DND-41 (cell line): ENCODE results near the gene RHOH.

Source experiments
- ATAC-seq: fragments of 200-7000 bp; cut with Tn5 transposase; 3 replicates; pipeline ENCODE4 v1.9.1; 2021; ENCODE audit warnings: low read depth; ENCODE audit not compliant: insufficient read depth
- DNase-seq: peaks from one replicate; pipeline ENCODE4 v3.0.0-alpha.2; 2020
- H2AFZ ChIP-seq: 2 replicates; pipeline ENCODE4 v1.6.0; 2012; ENCODE audit warnings: low read depth, low read length
- H3K27ac ChIP-seq: 2 replicates; pipeline ENCODE4 v1.5.1; 2012; ENCODE audit warnings: low read length, inconsistent platforms
- H3K27me3 ChIP-seq: fragments of 200-600 bp; sonication (generic); 2 replicates; pipeline ENCODE4 v1.6.0; 2012; ENCODE audit warnings: low read length, mild to moderate bottlenecking, inconsistent platforms; ENCODE audit not compliant: insufficient read depth, poor library complexity
- H3K36me3 ChIP-seq: 2 replicates; pipeline ENCODE4 v1.5.1; 2012; ENCODE audit warnings: low read length, inconsistent platforms; ENCODE audit not compliant: insufficient read depth
- H3K4me1 ChIP-seq: 2 replicates; pipeline ENCODE4 v1.5.1; 2012; ENCODE audit warnings: mild to moderate bottlenecking, low read length; ENCODE audit not compliant: insufficient read depth
- H3K4me2 ChIP-seq: 2 replicates; pipeline ENCODE4 v1.6.0; 2012; ENCODE audit warnings: mild to moderate bottlenecking, moderate library complexity, low read length, inconsistent platforms; ENCODE audit not compliant: insufficient read depth
- H3K4me3 ChIP-seq, 2 experiments: fragments of 200-600 bp in 1 of 2; shearing (Covaris generic) in 1 of 2; 2 replicates each; pipeline ENCODE4 v1.5.1; 2012 to 2016; ENCODE audit warnings: inconsistent platforms in 2 of 2, low read length in 2 of 2, mild to moderate bottlenecking in 2 of 2, low read depth in 1 of 2, moderate library complexity in 1 of 2
- H3K79me2 ChIP-seq: 2 replicates; pipeline ENCODE4 v1.6.0; 2012; ENCODE audit warnings: low read length, inconsistent platforms; ENCODE audit not compliant: insufficient read depth
- H3K9ac ChIP-seq: 2 replicates; pipeline ENCODE4 v1.6.0; 2012; ENCODE audit warnings: low read depth, mild to moderate bottlenecking, inconsistent platforms, low read length, moderate library complexity
- H3K9me3 ChIP-seq: 2 replicates; pipeline ENCODE4 v1.5.1; 2012; ENCODE audit warnings: low read length, moderate library complexity, mild to moderate bottlenecking, inconsistent platforms; ENCODE audit not compliant: insufficient read depth, severe bottlenecking
- H4K20me1 ChIP-seq: 2 replicates; pipeline ENCODE4 v1.6.0; 2012; ENCODE audit warnings: low read length; ENCODE audit not compliant: insufficient read depth
- EZH2 ChIP-seq: IDR thresholded peaks from 3 replicates; pipeline ENCODE4 v1.6.1; 2012; ENCODE audit warnings: borderline replicate concordance, low read depth, mild to moderate bottlenecking, moderate library complexity, low read length, inconsistent platforms; ENCODE audit not compliant: severe bottlenecking
- TF ChIP-seq, protein P1 (sequence below): IDR thresholded peaks from 2 replicates; pipeline ENCODE4 v1.5.1; 2012; ENCODE audit warnings: borderline replicate concordance, low read length, moderate library complexity, mild to moderate bottlenecking; ENCODE audit not compliant: poor library complexity, severe bottlenecking; ENCODE audit errors: extremely low read depth

RHOH gene

DNA sequence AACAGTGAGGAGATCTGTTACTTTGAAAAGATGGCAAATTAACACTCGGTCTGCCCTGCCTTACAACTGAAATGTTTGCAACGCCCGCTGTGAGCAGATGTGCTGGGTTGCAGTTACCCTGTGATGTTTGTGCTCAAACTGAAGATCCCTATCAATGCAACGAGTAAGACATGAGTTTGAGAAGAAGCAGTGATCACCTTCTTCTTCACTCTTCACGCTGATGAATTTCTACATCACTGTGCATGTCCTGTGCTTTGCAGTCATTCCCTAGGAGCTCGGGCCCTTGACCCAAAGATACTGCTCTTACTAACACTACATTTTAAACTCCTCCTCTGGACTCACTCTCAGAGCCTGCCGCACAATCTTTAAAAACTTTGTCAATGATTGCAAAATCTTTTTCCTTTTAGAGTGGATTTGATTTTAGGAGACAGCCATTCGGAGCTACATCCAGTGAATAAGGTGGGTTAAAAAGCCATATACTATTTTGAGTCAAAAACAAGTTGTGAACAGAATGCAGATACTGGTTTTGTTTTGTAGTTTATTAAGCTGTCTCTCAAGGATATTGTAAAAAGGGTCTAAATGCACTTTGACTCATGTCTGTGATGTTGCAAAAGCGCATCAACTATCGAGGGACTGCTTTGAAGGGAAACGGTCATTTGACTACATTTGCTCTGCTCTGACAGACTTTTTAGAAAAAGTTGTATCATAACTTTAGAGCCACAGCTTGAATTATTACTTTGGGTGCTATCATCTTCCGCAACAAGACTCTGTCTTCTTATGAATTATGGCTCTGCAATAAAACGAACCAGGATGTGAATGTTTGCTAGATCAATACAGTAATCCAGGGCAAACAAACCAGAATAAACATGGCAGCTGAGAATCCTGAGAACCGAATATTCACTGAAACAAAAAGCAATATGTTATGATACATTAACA, 5.7 kb upstream of the RHOH start:
- DNase-seq, result peak; percentile 84

DNA sequence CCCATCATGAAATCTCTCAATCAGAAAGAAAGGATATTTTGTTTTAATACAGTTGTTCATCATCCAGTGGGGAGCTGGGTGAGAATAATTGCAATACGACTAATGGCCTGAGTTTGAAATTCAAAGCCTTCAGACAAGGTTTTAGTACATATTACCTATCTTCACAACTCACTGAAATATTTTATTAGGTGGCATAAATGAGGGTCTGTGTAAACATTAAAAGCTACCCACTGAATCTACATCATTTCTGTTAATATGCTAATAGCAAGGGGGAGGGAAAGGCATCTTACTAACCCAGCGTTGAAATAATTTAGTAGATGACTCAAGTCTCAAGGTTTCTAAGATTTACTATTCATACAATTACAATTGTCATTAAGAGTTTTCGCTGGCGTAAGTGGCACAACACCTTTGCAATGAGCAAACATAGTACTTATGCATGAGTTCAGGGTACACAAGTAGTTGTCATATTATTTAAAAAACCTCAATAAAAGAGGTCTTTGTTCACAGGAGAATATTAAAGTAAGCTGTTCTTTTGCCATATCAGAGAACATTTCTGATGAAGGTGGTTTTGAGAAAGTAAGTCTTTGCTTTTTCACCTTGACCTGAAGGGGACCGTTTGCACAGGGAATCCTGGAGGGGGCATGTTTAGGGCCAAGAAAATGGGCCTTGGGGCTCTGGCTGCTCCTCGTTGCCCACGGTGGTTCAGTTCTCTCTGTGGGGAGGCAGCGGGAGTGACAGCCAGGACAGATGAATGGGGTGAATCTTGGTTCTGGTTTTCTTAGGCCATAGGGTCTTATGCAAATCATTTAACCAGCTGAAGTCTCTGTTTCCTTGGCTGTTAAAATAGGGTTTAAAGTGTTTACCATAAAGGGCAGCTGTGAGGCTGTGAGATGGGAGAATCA, 4.5 kb upstream of the RHOH start:
- Histone ChIP-seq H2AFZ (no peak overlapping the region; the same call in 1 of the 2 replicates), H3K27ac (peak overlapping the region; percentile 98), H3K9me3 (no peaks in the 10 kb centered on the region), H3K9ac (peak overlapping the region; percentile 86), H3K4me2 (peak overlapping the region; percentile 74), H3K4me1 (peaks cover 78% of the 10 kb centered on the region), H3K27me3 (no peaks in the 10 kb centered on the region), H3K4me3 (peak overlapping the region; percentile 71 to 84; a peak in 3 of 4 replicates), H4K20me1 (no peaks in the 10 kb centered on the region), H3K79me2 (peaks cover 96% of the 10 kb centered on the region), H3K36me3 (peaks cover 3% of the 10 kb centered on the region; the same call in 1 of the 2 replicates)
- TF ChIP-seq, protein P1, sequence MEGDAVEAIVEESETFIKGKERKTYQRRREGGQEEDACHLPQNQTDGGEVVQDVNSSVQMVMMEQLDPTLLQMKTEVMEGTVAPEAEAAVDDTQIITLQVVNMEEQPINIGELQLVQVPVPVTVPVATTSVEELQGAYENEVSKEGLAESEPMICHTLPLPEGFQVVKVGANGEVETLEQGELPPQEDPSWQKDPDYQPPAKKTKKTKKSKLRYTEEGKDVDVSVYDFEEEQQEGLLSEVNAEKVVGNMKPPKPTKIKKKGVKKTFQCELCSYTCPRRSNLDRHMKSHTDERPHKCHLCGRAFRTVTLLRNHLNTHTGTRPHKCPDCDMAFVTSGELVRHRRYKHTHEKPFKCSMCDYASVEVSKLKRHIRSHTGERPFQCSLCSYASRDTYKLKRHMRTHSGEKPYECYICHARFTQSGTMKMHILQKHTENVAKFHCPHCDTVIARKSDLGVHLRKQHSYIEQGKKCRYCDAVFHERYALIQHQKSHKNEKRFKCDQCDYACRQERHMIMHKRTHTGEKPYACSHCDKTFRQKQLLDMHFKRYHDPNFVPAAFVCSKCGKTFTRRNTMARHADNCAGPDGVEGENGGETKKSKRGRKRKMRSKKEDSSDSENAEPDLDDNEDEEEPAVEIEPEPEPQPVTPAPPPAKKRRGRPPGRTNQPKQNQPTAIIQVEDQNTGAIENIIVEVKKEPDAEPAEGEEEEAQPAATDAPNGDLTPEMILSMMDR, result peak; percentile 31
- no peak for TF ChIP-seq EZH2
- DNase-seq (peak; percentile 53), ATAC-seq (no peak)

More for the DNA sequence above, 5.7 kb upstream of the RHOH start:
- Histone ChIP-seq H3K4me2 (peak overlapping the region; percentile 74), H3K9ac (peak overlapping the region; percentile 86), H3K27me3 (no peaks in the 10 kb centered on the region), H4K20me1 (no peaks in the 10 kb centered on the region), H3K9me3 (no peaks in the 10 kb centered on the region), H3K4me3 (peak overlapping the region; percentile 71 to 84), H3K36me3 (peaks cover 3% of the 10 kb centered on the region; the same call in 1 of the 2 replicates), H3K27ac (peak overlapping the region; percentile 98), H2AFZ (peak overlapping the region; percentile 51; the same call in 1 of the 2 replicates), H3K4me1 (peaks cover 82% of the 10 kb centered on the region), H3K79me2 (peaks cover 85% of the 10 kb centered on the region)
- TF ChIP-seq, protein P1, result peak; percentile 17
- TF ChIP-seq EZH2, result no peak
- peak; percentile 64 for ATAC-seq

DNA sequence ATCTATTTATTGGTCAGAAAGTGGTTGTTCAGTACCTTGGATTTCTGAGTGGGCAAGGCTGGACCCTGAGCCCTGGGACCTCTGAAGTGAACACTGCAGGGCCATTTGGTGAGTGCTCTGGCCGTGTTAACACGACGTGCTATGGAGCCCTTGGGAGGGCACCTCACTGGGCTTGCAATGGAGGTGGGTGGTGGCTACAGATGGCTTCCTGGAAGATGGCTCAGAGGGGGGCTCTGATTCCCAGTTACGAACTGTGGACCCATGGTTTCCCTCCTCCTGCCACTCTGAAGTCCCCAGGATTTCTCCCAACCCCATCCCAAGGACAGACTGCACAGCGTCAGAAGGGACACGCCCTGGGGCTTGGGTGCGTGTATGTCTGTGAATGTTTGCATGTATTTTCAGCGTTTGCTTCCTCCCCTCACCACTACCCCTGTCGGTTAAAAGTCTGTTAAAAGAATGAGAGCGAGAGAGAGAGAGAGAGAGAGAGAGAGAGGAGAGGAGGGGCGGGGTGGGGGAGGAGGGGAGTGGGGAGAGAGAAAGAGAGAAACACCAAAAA, 3.7 kb upstream of the RHOH start:
- H3K27me3 ChIP-seq, result no peaks in the 10 kb centered on the region
- peak overlapping the region; percentile 98 for H3K27ac ChIP-seq
- no peaks in the 10 kb centered on the region for H3K9me3 ChIP-seq
- H3K4me2 ChIP-seq, result peak overlapping the region; percentile 74
- peaks cover 2% of the 10 kb centered on the region for H4K20me1 ChIP-seq
- peaks cover 6% of the 10 kb centered on the region; the same call in 1 of the 2 replicates for H3K36me3 ChIP-seq
- TF ChIP-seq EZH2, result no peak
- TF ChIP-seq, protein P1, result peak; percentile 34
- H3K9ac ChIP-seq, result peak overlapping the region; percentile 86
- H3K4me3 ChIP-seq, result peak overlapping the region; percentile 71 to 84; a peak in 3 of 4 replicates
- peak overlapping the region; percentile 58; the same call in 1 of the 2 replicates for H2AFZ ChIP-seq
- peaks cover 77% of the 10 kb centered on the region for H3K4me1 ChIP-seq
- ATAC-seq (peak; percentile 48), DNase-seq (peak; percentile 82)
- H3K79me2 ChIP-seq, result peaks cover 97% of the 10 kb centered on the region
